ENCODE data around the gene ADAM10. TPM values are rescaled to one million over a fixed set of nuclear protein-coding genes. Genes with fewer than 3 reads are reported as not detected.

Gene ADAM10
- total RNA-seq, 2 donors from 2014 or later: 85.3 to 93.0 TPM

DNA sequence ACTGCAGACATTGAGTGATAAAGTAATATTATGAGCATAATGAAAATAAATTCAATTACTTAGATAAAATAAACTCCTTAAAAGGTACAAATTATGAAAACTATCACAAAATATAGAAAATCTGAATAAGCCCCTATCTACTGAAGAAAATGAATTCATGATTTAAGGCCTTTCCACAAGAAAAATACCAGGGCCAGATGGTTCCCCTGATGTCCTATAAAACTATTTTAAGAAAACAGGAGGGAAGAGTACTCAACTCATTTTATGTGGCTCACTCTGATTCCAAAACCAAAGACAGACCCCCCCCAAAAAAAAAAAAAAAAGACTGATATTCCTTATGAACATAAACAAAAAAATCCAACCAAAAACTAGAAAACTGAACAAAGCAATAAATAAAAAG, 59.9 kb downstream of the ADAM10 start:
- H3K27ac Mint-ChIP-seq: no peak overlapping the region
- no peaks in the 10 kb centered on the region for H3K27me3 Mint-ChIP-seq
- H3K4me3 Mint-ChIP-seq: no peak overlapping the region
- H3K9me3 Mint-ChIP-seq: peaks cover 4% of the 10 kb centered on the region
- H3K4me1 Mint-ChIP-seq: peaks cover 21% of the 10 kb centered on the region
- H3K36me3 Mint-ChIP-seq (ENCODE audit: low read depth): peaks cover 13% of the 10 kb centered on the region
- ATAC-seq (replicated peaks): no peak

DNA sequence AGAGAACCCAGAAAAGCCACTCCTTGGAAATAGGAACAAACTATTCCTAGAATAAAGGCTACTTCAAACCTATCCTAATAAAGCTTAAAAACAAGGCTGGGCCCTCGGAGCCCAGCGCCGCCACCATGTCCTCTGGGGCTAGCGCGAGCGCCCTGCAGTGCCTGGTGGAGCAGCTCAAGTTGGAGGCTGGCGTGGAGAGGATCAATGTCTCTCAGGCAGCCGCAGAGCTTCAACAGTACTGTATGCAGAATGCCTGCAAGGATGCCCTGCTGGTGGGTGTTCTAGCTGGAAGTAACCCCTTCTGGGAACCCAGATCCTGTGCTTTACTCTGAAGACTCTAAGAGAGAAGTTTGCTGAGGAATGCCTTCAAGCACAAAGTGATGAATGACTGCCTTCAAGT, 63.2 kb downstream of the ADAM10 start:
- ATAC-seq (replicated peaks): no peak
- Mint-ChIP-seq H3K36me3 (ENCODE audit: low read depth) (peaks cover 8% of the 10 kb centered on the region), H3K9me3 (no peaks in the 10 kb centered on the region), H3K4me3 (no peak overlapping the region), H3K4me1 (peaks cover 22% of the 10 kb centered on the region), H3K27ac (no peak overlapping the region), H3K27me3 (no peaks in the 10 kb centered on the region)

DNA sequence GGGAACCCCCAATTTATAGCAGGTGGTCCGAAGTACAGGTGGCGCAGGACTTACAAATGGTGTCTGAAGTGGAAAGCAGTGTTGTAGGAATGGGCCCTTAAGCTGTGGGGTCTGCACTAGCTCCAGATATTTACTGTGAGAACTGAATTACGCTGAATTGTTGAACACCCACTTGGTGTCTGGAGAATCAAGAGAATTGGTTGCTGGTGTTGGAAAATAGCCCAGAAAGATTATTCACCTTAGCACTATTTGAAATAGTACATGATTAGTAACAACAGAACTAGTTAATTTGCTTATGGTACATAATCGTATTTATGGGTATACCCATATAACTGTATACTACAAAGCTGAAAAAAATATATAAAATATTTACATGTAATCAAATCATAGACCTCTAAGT, 64.8 kb downstream of the ADAM10 start:
- peaks cover 14% of the 10 kb centered on the region for H3K36me3 Mint-ChIP-seq (ENCODE audit: low read depth)
- H3K27me3 Mint-ChIP-seq: no peaks in the 10 kb centered on the region
- no peak overlapping the region for H3K27ac Mint-ChIP-seq
- peaks cover 14% of the 10 kb centered on the region for H3K4me1 Mint-ChIP-seq
- ATAC-seq (replicated peaks): no peak
- no peak overlapping the region for H3K4me3 Mint-ChIP-seq
- no peaks in the 10 kb centered on the region for H3K9me3 Mint-ChIP-seq

DNA sequence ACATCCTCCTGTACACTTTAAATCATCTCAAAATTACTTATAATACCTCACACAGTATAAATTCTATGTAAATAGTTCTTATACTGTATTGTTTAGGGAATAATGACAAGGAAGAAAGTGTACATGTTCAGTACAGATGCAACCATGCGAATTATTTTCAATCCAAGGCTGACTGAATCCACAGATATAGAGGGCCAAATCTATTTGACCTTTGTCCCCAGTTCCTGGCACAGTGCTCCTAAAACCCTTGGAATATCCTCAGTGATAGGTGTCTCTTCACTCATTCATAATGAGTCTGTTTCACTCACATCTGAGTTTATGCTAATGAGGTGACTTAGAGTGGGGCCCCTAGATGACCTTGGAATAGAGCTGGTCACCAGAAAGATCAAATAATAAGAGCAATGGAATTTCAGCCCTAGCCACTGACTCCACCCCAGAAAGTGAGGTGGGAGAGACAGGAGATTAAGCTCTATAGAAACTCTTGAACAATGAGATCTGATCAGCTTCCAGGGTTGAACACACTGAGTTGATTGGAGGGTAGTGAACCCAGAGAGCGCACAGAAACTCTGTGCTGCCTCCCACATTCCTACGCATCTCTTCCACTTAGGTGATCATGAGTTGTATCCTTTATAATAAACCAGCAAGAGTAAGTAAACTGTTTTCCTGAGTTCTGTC, 65.3 kb downstream of the ADAM10 start:
- Mint-ChIP-seq H3K27me3 (no peaks in the 10 kb centered on the region), H3K4me1 (peaks cover 14% of the 10 kb centered on the region), H3K4me3 (no peak overlapping the region), H3K36me3 (ENCODE audit: low read depth) (peaks cover 14% of the 10 kb centered on the region), H3K27ac (no peak overlapping the region), H3K9me3 (no peaks in the 10 kb centered on the region)
- no peak for ATAC-seq (replicated peaks)

DNA sequence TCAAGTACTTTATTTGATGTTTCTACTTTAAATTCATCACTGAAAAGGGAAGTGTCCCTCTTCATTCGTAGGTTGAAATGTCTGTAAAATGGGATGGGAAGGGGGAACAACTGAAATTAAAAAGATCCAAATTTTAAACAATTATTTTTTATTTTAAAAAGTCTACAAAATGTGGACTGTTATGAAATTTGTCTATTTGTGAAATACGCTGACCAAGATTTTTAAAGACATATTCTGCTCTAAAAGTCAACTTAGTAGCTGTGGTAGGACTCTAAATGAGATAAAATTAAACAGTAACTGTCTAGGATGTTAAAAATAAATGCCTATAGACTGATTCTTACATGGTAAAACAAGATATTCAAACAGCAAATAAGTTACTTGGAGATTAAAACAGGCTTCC, 67.3 kb downstream of the ADAM10 start:
- H3K27ac Mint-ChIP-seq: no peak overlapping the region
- no peaks in the 10 kb centered on the region for H3K9me3 Mint-ChIP-seq

DNA sequence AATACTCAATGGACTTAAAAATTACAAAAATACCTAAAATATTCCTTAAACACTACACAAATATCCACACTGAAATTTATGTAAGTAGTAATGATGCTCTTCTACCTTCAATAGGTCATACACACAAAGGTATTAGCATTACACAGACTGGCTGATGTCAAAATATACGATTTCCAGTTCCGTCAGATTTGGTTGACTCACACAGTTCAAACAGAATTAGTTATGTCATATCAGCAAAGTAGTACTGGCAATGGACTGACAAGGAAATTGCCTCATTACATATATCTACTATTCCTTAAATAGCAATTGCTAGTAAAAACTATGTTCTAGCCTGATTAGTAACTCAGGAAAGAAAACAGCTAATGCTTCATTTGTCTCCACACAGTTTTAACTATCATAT, 70.8 kb downstream of the ADAM10 start:
- Mint-ChIP-seq H3K36me3 (ENCODE audit: low read depth) (peaks cover 47% of the 10 kb centered on the region), H3K9me3 (no peaks in the 10 kb centered on the region), H3K4me3 (no peak overlapping the region), H3K27ac (no peak overlapping the region), H3K27me3 (no peaks in the 10 kb centered on the region), H3K4me1 (peaks cover 10% of the 10 kb centered on the region)
- no peak for ATAC-seq (replicated peaks)

More for the DNA sequence above, 67.3 kb downstream of the ADAM10 start:
- H3K36me3 Mint-ChIP-seq (ENCODE audit: low read depth): peaks cover 34% of the 10 kb centered on the region
- H3K4me1 Mint-ChIP-seq: peaks cover 14% of the 10 kb centered on the region
- ATAC-seq (replicated peaks): no peak
- H3K4me3 Mint-ChIP-seq: no peak overlapping the region
- H3K27me3 Mint-ChIP-seq: no peaks in the 10 kb centered on the region

DNA sequence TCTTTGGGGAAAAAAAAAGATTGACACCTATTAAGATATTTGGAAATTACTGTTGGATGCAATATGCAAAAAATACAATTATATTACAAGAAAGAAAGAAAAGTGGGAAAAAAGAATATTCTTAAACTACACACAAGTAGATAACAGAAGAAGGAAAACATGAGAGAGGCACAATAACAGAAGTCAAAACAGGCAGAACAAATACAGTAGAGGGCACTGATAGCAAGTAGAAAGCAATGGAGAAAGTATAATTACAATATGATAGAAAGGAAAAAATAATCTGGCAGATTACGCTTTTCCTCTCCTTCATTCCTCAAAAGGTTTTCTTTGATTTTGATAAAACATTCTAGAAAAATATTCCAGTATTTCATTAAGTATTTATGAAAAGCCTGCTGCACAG, 72.1 kb downstream of the ADAM10 start:
- ATAC-seq (replicated peaks): no peak
- no peak overlapping the region for H3K27ac Mint-ChIP-seq
- no peak overlapping the region for H3K4me3 Mint-ChIP-seq
- peaks cover 54% of the 10 kb centered on the region for H3K36me3 Mint-ChIP-seq (ENCODE audit: low read depth)
- H3K27me3 Mint-ChIP-seq: no peaks in the 10 kb centered on the region
- H3K9me3 Mint-ChIP-seq: no peaks in the 10 kb centered on the region
- H3K4me1 Mint-ChIP-seq: peaks cover 10% of the 10 kb centered on the region

DNA sequence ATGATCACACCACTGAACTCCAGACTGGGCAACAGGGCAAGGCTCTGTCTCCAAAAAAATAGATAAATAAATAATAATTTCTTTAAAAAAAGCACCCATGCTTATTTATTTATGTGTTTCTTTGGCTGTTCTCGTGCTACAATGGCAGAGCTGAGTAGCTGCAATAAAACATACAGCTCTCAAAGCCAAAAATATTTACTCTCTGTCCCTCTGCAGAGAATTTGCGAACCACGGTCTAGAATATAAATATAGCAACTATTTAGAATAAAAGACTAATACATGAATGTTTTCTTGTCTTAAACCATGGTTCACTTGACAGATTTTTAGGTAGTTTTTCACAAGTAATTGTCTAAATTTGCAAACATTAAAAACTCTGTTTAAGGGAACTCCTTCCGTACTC, 72.7 kb downstream of the ADAM10 start:
- ATAC-seq (replicated peaks): no peak
- Mint-ChIP-seq H3K4me3 (no peak overlapping the region), H3K9me3 (no peaks in the 10 kb centered on the region), H3K36me3 (ENCODE audit: low read depth) (peaks cover 56% of the 10 kb centered on the region), H3K27ac (no peak overlapping the region), H3K27me3 (no peaks in the 10 kb centered on the region), H3K4me1 (peaks cover 10% of the 10 kb centered on the region)

DNA sequence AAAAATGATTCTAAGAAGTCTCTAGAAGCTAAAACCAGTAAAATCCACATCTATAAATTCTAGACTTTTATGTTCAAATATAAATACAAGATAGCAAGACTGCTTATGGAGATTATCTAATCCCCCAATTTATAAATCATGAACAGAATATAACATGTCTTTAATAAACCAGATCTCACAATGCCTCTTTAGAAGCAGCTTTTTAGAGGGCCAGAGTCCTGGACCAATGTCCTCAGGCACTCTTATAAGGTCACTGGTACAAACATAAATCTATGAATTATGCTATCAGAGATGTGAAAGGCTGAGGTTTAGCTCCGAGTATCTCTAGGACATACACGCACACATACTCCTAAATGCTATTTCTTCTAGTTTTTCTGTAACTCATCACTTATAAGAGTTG, 78.3 kb downstream of the ADAM10 start:
- Mint-ChIP-seq H3K27me3 (no peaks in the 10 kb centered on the region), H3K9me3 (no peaks in the 10 kb centered on the region), H3K4me3 (no peak overlapping the region), H3K36me3 (ENCODE audit: low read depth) (peaks cover 32% of the 10 kb centered on the region), H3K27ac (no peak overlapping the region), H3K4me1 (no peaks in the 10 kb centered on the region)
- ATAC-seq (replicated peaks): no peak

DNA sequence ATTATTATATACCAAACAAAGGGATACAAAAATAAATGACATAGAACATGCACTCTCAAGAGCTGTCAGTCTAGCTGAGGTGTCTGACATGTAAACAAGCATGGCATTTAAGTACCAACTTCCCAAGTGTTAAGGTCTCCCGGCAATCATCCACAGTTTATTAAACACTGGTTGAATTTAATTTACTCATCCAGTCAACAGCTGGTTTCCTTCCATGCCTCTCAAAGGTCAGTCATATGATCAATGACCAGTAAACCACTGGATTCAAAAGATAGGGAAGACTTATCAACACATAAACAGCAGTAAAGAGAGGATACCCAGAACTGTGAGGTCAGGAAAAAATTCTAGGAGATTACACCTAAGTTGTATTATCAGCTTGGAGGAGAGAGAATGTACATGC, 80.4 kb downstream of the ADAM10 start:
- Mint-ChIP-seq H3K4me3 (no peak overlapping the region), H3K27me3 (no peaks in the 10 kb centered on the region), H3K36me3 (ENCODE audit: low read depth) (peaks cover 40% of the 10 kb centered on the region), H3K9me3 (no peaks in the 10 kb centered on the region), H3K4me1 (peaks cover 5% of the 10 kb centered on the region), H3K27ac (no peak overlapping the region)
- no peak for ATAC-seq (replicated peaks)

DNA sequence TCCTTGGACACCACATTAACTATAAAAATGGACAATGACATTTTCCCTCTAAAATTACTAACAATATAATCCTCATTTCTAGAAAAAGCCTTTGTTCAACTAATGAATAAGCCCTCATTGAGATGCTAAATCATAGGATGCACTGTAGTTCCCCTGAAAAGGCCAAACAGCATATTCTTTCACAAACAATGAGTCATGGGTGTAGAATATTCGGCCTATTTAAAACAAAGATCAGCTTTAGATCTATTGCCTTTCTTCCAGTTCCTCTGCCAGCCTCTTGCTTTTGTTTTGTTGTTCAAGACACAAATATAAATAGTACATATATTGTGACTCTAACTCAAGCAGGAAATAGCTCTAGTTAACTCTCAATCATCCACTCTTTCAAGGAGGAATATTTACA, 82.5 kb downstream of the ADAM10 start:
- H3K27ac Mint-ChIP-seq: no peak overlapping the region

DNA sequence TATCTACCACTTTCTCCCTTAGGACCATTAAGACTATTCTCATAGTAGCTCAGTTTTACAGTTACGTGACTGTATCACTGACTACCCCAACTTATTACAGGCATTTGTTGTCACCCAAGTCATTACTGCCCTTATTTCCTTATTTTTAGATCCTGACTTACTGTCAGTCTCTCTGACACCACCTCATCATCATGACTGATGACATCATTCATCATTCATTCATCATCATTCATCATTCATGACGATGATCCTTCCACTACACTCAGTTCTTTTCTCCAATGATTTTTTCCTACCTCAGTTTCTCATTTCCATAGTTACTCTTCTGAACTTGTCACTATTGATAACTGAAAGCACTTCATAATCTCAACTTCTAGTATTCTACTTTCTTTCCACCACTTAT, 83.8 kb downstream of the ADAM10 start:
- ATAC-seq (replicated peaks): peak; percentile 47
- H3K27me3 Mint-ChIP-seq: no peaks in the 10 kb centered on the region
- peaks cover 5% of the 10 kb centered on the region for H3K4me1 Mint-ChIP-seq
- H3K4me3 Mint-ChIP-seq: no peak overlapping the region
- H3K27ac Mint-ChIP-seq: no peak overlapping the region
- peaks cover 62% of the 10 kb centered on the region for H3K36me3 Mint-ChIP-seq (ENCODE audit: low read depth)
- H3K9me3 Mint-ChIP-seq: no peaks in the 10 kb centered on the region

More for the DNA sequence above, 82.5 kb downstream of the ADAM10 start:
- Mint-ChIP-seq H3K27me3 (no peaks in the 10 kb centered on the region), H3K9me3 (no peaks in the 10 kb centered on the region), H3K4me1 (peaks cover 5% of the 10 kb centered on the region), H3K36me3 (ENCODE audit: low read depth) (peaks cover 50% of the 10 kb centered on the region), H3K4me3 (no peak overlapping the region)
- peak; percentile 34 for ATAC-seq (replicated peaks)

DNA sequence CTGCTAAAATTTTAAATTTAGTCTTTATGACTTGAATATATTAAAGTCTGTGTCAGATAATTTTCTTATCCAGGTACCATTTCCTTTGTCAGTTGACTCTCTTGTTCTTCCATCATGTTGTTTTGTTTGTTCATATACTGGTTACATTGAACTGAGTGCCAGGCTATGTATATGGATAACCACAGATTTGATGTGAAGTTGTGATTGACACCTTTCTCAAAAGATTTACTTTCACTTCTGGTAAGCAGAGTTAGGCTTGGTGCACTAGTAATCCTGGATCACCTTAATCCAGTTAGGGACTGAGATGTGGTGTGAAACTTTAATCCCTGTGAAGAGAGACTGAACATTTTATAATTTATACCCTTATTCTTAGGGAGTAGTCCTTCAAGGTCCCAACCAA, 99.4 kb downstream of the ADAM10 start:
- Mint-ChIP-seq H3K4me3 (no peak overlapping the region), H3K36me3 (ENCODE audit: low read depth) (peaks cover 38% of the 10 kb centered on the region), H3K27ac (no peak overlapping the region), H3K9me3 (peaks cover 4% of the 10 kb centered on the region), H3K27me3 (no peaks in the 10 kb centered on the region), H3K4me1 (peaks cover 14% of the 10 kb centered on the region)
- ATAC-seq (replicated peaks): no peak

DNA sequence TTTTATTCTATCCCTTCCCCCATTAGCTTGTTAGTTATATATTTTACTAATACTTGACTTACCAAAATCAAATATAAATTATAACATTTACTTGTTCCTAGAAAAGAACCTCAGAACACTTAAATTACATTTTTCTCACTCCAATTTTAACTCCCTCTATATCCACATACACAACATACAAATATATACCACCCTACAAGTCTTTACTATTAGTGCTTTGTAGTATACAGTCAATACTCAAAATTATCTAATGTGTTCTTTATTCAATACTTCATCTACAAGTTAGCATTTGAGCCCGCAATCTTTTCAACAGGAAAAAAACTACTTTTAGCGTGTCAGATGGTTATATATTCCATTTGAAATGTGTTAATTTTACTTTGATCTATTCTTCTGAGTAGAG, 100.3 kb downstream of the ADAM10 start:
- Mint-ChIP-seq H3K4me3 (no peak overlapping the region), H3K27ac (no peak overlapping the region), H3K9me3 (peaks cover 3% of the 10 kb centered on the region), H3K27me3 (no peaks in the 10 kb centered on the region), H3K4me1 (peaks cover 14% of the 10 kb centered on the region), H3K36me3 (ENCODE audit: low read depth) (peaks cover 38% of the 10 kb centered on the region)
- ATAC-seq (replicated peaks): no peak

DNA sequence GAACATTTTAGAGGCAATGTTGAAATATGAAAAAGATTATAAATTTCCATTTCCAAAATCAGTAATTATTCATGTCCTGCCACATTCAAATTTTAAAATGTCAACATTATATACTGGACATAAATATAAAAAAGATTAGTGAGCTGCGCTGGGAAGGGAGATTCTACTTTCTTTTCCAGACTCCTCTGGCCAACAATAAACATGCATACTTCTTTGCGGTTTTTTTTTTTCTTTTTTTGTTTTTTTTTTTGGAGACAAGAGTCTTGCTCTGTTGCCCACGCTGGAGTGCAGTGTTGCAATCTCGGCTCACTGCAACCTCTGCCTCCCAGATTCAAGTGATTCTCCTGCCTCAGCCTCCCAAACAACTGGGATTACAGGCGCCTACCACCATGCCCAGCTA, 105.5 kb downstream of the ADAM10 start:
- no peak overlapping the region for H3K4me3 Mint-ChIP-seq
- no peaks in the 10 kb centered on the region for H3K27me3 Mint-ChIP-seq
- H3K4me1 Mint-ChIP-seq: peaks cover 4% of the 10 kb centered on the region
- H3K27ac Mint-ChIP-seq: no peak overlapping the region
- no peak for ATAC-seq (replicated peaks)
- H3K9me3 Mint-ChIP-seq: no peaks in the 10 kb centered on the region
- H3K36me3 Mint-ChIP-seq (ENCODE audit: low read depth): peaks cover 67% of the 10 kb centered on the region

DNA sequence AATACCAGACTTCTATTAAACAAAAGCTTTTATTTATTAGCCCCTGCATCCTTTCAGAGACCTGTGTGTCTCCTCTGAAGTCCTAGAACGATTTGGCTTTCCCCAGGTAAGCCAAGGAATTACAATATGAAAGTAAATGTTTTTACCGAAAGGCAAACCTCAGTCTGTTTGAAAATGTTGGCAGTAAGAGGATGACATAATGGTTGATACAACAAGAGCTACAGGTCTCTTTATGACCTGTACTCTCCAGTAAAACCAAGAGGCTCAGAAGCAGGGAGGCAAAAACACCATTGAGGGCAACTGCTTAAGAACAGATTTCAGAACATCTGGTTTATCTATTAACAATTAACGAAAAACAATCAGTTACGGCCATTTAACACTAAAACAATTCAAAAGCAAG, 107.8 kb downstream of the ADAM10 start:
- peaks cover 4% of the 10 kb centered on the region for H3K4me1 Mint-ChIP-seq
- H3K9me3 Mint-ChIP-seq: no peaks in the 10 kb centered on the region
- peaks cover 90% of the 10 kb centered on the region for H3K36me3 Mint-ChIP-seq (ENCODE audit: low read depth)
- no peak for ATAC-seq (replicated peaks)
- H3K27ac Mint-ChIP-seq: peak overlapping the region; percentile 69
- H3K27me3 Mint-ChIP-seq: no peaks in the 10 kb centered on the region
- H3K4me3 Mint-ChIP-seq: no peak overlapping the region

Data from activated T-helper 17 cell treated with anti-CD3 and anti-CD28 coated beads, Interleukin-2, amount 50 U/mL, for 72 hours (primary cell).